H1 (cell line): ENCODE data around the gene PTTG1IP. TPM values are rescaled to one million over a fixed set of nuclear protein-coding genes. Genes with fewer than 3 reads are reported as not detected.

ENCODE experiments used
- ATF2 ChIP-seq: IDR thresholded peaks from 2 replicates; pipeline ENCODE4 v1.6.1; 2012; ENCODE audit warnings: low read length, inconsistent platforms
- BRCA1 ChIP-seq: IDR thresholded peaks from 2 replicates; pipeline ENCODE4 v1.6.1; 2012; ENCODE audit warnings: low read depth, low read length, improper control_type of control experiment
- CEBPB ChIP-seq: IDR thresholded peaks from 2 replicates; pipeline ENCODE4 v1.6.1; 2012; ENCODE audit warnings: low read depth, low read length
- CHD7 ChIP-seq: fragments of 300-600 bp; sonication (generic); IDR thresholded peaks from 2 replicates; pipeline ENCODE4 v1.7.1; 2012; ENCODE audit warnings: low read length, moderate library complexity, mild to moderate bottlenecking, inconsistent platforms; ENCODE audit not compliant: insufficient replicate concordance
- JUN ChIP-seq: IDR thresholded peaks from 2 replicates; pipeline ENCODE4 v1.6.1; 2011; ENCODE audit warnings: low read depth, mild to moderate bottlenecking, improper control_type of control experiment, low read length
- SIRT6 ChIP-seq: IDR thresholded peaks from one replicate; pipeline ENCODE4 v1.7.1; 2012; ENCODE audit warnings: low read length, inconsistent platforms
- SP2 ChIP-seq: IDR thresholded peaks from 2 replicates; pipeline ENCODE4 v1.6.1; 2012; ENCODE audit warnings: mild to moderate bottlenecking, low read length, inconsistent platforms
- TAF7 ChIP-seq: optimal IDR thresholded peaks from 2 replicates; pipeline ENCODE3; 2011; ENCODE audit warnings: low read depth, mild to moderate bottlenecking, inconsistent platforms, low read length, moderate library complexity, borderline replicate concordance
- TCF12 ChIP-seq: IDR thresholded peaks from 2 replicates; pipeline ENCODE4 v1.6.1; 2011; ENCODE audit warnings: low read depth, mild to moderate bottlenecking, low read length
- polyA plus RNA-seq, 7 experiments: library from polyadenylated mRNA; depleted of rRNA in 3 of 7; stranded (reverse) in 5 of 7; unstranded in 2 of 7; fragments of >200 nt in 5 of 7; fragments of 200-250 nt in 2 of 7; gene quantifications; 1 replicate in 5 of 7; 2 replicates in 1 of 7; 4 replicates in 1 of 7; pipeline versions ENCODE4 v1.2.1 to v1.2.3, GENCODE V29; 2011 to 2013; ENCODE audit warnings: missing spikeins in 2 of 7, mixed read lengths in 2 of 7
- total RNA-seq: library from RNA; stranded (reverse); fragmentation: NEBNext Ultra II Directional; extraction: Animal tissue kit (Norgen Biotek cat#: 25700); gene quantifications from 2 replicates; pipeline ENCODE4 v1.2.1, GENCODE V29; 2021

The PTTG1IP gene
- total and polyA plus RNA-seq, 2 of the 8 experiments (the other 6 are each of a cell fraction or from before 2014, with no cell fraction given) = 90.8 to 130 TPM

DNA sequence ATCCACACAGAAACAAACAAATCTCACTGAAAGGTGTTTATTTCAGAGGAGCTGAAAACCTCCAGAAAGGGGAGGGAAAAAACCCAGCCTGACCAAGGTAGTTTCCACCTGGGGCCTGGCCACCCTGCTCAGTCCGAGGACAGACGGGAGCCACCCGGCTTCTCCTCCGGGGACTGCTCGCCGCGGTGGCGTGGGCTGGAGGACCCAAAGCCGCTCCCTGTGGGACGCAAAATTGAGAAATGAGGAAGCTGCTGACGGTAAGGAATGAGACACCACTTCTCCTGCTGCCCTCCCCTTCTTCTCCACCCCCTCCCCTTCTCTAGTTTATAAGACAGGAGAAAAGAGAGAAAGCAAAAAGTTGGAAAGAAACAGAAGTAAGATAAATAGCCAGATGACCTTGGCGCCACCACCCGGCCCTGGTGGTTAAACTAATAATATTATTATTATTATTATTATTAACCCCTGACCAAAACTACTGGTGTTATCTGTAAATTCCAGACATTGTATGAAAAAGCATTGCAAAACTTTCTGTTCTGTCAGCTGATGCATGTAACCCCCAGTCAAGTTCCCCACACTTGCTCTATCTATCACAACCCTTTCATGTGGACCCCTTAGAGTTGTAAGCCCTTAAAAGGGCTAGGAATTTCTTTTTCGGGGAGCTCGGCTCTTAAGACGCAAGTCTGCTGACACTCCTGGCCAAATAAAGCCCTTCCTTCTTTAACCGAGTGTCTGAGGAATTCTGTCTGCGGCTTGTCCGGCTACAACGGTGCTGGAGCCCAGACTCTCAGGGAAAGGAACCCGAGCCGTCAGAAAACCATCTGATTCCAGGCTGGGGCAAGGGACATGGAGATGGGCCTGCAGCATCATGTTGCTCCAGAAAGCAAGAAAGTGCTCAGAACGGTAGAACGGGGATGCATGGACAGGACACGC is 34.7 kb upstream of the PTTG1IP start (continued):
- TF ChIP-seq SP2 = no peak
- TF ChIP-seq TCF12 = no peak
- TF ChIP-seq CHD7 = no peak
- TF ChIP-seq JUN = no peak
- TF ChIP-seq BRCA1 = no peak
- TF ChIP-seq SIRT6 = no peak
- TF ChIP-seq CEBPB = no peak
- TF ChIP-seq TAF7 = no peak
- no peak for TF ChIP-seq ATF2
